ENCODE data around the gene FOXA2. TPM values are rescaled to one million over a fixed set of nuclear protein-coding genes. Genes with fewer than 3 reads are reported as not detected.

Gene FOXA2
- total and polyA plus RNA-seq, 2 of the 13 experiments (the other 11 are each of a cell fraction or from before 2014, with no cell fraction given): 8.8 to 12.2 TPM

DNA sequence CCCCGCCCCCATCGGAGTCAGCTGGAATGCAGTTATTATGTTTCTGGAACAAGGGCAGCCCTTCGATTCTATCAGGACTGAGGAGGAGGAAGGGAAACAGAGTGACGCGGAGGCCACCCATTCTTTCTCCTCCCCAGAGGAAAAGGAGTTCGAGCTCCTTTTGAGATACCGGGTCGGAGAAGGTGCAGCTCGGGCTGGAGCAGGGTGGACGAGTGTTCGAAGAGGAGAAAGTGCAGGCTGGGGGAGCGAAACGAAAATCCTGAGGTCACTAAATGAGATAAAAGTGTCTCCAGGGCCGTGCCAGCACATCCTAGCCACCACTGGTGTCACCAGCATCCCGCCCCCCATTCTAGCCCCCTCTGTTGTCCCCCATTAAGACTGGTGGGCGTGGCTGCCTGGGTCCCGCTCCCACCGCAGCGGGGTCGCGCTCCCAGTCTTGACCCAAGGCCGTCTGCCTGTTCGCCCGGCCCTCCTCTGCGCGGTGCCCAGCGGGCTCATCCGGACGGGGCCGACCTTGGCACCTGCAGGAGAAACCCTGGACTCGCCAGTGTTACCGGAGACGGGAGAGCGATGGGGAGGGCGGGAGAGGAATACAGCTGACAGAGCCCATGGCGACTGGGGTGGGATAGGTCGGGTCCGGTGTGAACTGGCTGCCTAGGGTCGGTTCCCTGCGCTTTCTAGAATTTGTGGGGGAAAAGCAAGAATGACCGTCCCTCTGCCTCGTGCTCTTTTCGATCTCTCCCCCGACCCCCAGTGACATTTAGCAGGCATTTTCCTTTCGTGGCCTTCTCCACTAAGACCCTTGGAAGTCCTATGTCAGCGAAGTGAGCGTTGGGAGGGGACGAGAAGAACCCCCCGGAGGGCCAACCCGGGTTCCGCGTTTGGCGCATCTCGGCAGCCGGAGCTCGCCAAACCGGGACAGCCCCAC, 16.2 kb downstream of the FOXA2 start (continued):
- TF ChIP-seq ZSCAN12 (CRISPR knock-in tag; IDR thresholded peaks at IDR 0.05) (no peak), ZNF782 (CRISPR knock-in tag; IDR thresholded peaks at IDR 0.05; ENCODE audit: borderline replicate concordance) (no peak)

DNA sequence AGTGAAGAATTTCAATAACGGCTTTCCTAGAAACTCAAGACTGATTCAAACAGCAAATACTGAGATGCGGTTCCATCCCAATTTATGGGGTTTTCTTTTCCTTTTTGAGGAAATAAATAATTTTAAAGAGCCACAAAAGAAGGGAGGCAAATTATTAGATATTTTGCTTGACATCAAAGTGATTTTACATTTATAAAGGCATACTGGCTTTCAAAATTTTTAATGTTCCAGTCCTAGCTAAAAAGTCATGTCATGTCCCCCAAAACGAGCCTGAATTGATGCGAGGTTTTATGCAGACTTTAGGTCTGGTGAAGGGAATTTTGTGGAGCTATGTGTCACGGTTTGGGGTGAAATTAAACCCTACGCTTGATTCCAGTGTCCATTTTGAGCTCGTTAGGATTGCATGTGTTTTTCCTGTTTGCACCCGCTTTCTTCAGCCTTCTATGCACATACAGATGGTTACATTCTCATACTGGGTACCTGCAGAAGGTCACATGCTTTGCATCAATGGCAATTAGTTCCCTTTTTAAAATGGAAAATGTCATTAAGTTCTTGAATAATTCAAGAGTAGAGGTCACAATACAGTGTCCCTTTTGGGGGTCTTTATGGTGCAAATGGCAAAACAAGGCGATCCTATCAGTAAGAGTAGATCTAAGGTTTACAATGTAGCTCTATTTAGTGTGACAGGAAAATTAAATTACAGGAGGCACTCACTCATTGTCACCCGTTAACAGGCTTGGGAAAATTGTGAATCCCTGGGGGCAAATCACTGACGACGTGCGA, 17.3 kb downstream of the FOXA2 start:
- peaks cover 17 to 57% of the 10 kb centered on the region in 2 experiments for H3K36me3 ChIP-seq (replicated peaks in 1 of 2; ENCODE audit: control insufficient read depth in 1 of 2, insufficient read depth in 2 of 2, low read length in 2 of 2)
- no peak overlapping the region for H3K9ac ChIP-seq (ENCODE audit: insufficient read depth, low read depth, low read length)
- no peak overlapping the region for H3K4me2 ChIP-seq (ENCODE audit: low read depth, low read length)
- no peak for FAIRE-seq
- ChIA-PET CTCF (ENCODE audit: low intra/inter-chr PET ratio, low total read pairs) (no interaction called here), POLR2A (interaction anchor here (3.3 kb wide), 1 partner anchor 54 kb away, joined by 10 read pairs; no protein-coding TSS in a partner anchor)
- TF ChIP-seq POLR2AphosphoS5 (IDR thresholded peaks at IDR 0.05; ENCODE audit: low read depth, low read length) (0 out of 2 replicates have a peak, but pooled peaks have one; percentile 2), ZNF343 (CRISPR knock-in tag; IDR thresholded peaks at IDR 0.05) (no peak)
- H2AFZ ChIP-seq (ENCODE audit: low read length): no peak overlapping the region
- peaks cover 39% of the 10 kb centered on the region for H3K79me2 ChIP-seq (ENCODE audit: insufficient read depth, low read length)
- peaks cover 58% of the 10 kb centered on the region for H3K4me1 ChIP-seq (ENCODE audit: insufficient read depth, low read length)
- in situ Hi-C loops (cut with HindIII; ENCODE audit: extremely low pct_ligation_motif_present, low pct_unique_long_range_greater_than_20kb): no loop called here
- DNase-seq (ENCODE audit: low spot score): no peak
- 96% methylated on average over 13 of the region's 13 CpGs for WGBS (ENCODE audit: low lambda C conversion rate)
- BruUV-seq (replicated peaks): no TSS peak
- ATAC-seq: no peak
- H3K9me3 ChIP-seq (ENCODE audit: low read length): no peaks in the 10 kb centered on the region
- no peak overlapping the region for H3K27ac ChIP-seq (ENCODE audit: extremely low read length, insufficient read depth, low read length)
- no peaks in the 10 kb centered on the region; a peak in 1 of 5 replicates for H3K27me3 ChIP-seq (ENCODE audit: control insufficient read depth in 1 of 2, insufficient read depth in 2 of 2, low read length in 2 of 2)
- H4K20me1 ChIP-seq (ENCODE audit: insufficient read depth, low read length): peaks cover 10% of the 10 kb centered on the region; the same call in 1 of the 2 replicates
- intact Hi-C loops (cut with micrococcal nuclease; ENCODE audit: unreplicated experiment): no loop called here
- H3K4me3 ChIP-seq (replicated peaks in 1 of 3; ENCODE audit: insufficient read depth in 1 of 3, low read depth in 2 of 3, low read length in 3 of 3): no peak overlapping the region
